CD1c-positive myeloid dendritic cell (primary cell): ENCODE results near the gene GTPBP3.
A peak's percentile ranks its signal among the peaks of the same experiment; 100 is the strongest.
"Not testable (repeated sequence)": the region's sequence is repeated elsewhere in the genome, so short reads cannot be mapped to it uniquely, and the experiment has no call there.

Experiments
- DNase-seq: peaks from one replicate; pipeline ENCODE4 v3.0.0-alpha.2; 2016; ENCODE audit errors: extremely low spot score

The GTPBP3 gene

GRCh38 chr19:17341386-17341785, 4.0 kb downstream of the GTPBP3 start:
- no peak for DNase-seq

GRCh38 chr19:17341845-17342244, 4.5 kb downstream of the GTPBP3 start:
- DNase-seq = no peak

GRCh38 chr19:17346109-17346671, 8.8 kb downstream of the GTPBP3 start:
- DNase-seq = peak; percentile 82

DNA sequence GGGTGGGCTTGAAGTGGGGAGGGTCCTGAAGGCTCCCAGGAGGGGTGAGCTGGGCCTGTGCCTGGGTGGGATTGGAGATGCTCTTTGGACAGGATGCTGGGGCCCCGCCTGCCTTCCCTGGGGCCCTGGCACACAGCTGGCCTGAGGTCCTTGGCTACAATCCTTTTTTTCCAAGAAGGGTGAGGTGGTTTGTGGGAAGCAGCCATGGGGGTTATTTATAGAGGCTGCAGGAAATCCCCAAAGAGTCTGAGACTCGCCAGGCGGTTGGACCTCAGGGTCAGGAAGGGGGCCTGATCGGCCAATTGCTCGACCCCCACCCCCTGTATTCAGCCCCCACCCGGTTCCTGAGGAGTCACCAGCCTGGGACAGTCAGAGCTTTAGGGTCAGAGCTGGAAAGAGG, 10.0 kb downstream of the GTPBP3 start:
- no peak for DNase-seq

GRCh38 chr19:17347877-17348276, 10.5 kb downstream of the GTPBP3 start:
- no peak for DNase-seq

- DNase-seq = no peak
Measured at GRCh38 chr19:17348700-17349099, 11.3 kb downstream of the GTPBP3 start.

- no peak for DNase-seq
Measured at GRCh38 chr19:17351815-17352435, 14.6 kb downstream of the GTPBP3 start.

GRCh38 chr19:17352608-17353280, 15.4 kb downstream of the GTPBP3 start:
- no peak for DNase-seq

- DNase-seq = no peak
Measured at GRCh38 chr19:17353386-17353785, 16.0 kb downstream of the GTPBP3 start.

GRCh38 chr19:17357078-17357666, 19.8 kb downstream of the GTPBP3 start:
- DNase-seq = no peak

DNA sequence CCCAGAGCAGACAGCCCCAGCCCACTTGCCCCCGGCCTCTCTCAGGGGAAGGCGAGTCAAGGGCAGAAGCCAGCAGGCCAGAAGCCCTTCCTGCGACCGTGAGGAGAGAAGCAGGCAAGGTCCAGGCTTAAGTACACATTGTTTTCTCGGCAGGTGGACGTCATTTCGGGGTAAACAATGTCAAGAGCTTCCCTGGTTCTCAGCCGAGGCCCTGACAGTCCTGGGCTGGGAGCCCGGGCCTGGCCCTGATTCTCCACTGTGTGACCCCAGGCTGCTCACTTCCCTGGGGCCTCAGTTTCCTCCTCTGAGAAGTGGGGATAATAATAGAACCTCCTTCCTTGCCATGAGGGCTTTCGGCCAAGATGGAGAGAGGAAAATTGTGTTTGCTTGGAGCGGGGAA, 20.4 kb downstream of the GTPBP3 start:
- no peak for DNase-seq

DNA sequence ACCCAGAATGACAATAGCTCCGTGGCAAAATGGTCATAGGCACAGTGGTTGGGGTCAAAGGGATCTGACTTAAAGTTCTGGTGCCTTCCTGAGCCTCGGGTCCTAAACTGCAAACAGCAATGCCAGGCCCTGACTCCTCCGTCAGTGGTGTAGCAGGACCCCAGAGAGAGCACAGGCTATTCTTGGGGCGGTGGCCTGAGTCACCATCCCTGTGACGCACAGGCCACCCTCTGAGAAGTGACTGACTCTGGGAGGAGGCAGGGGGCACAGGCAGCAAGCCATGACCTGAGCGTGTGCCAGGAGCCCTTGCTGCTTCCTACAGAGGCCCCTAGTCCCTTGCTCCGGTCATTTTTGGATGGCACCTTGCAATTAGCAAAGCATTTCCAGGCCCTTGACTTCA, 21.0 kb downstream of the GTPBP3 start:
- DNase-seq = no peak

GRCh38 chr19:17359905-17360800, 22.8 kb downstream of the GTPBP3 start:
- no peak for DNase-seq

GRCh38 chr19:17363852-17364605, 26.7 kb downstream of the GTPBP3 start:
- DNase-seq = not testable (repeated sequence)

DNA sequence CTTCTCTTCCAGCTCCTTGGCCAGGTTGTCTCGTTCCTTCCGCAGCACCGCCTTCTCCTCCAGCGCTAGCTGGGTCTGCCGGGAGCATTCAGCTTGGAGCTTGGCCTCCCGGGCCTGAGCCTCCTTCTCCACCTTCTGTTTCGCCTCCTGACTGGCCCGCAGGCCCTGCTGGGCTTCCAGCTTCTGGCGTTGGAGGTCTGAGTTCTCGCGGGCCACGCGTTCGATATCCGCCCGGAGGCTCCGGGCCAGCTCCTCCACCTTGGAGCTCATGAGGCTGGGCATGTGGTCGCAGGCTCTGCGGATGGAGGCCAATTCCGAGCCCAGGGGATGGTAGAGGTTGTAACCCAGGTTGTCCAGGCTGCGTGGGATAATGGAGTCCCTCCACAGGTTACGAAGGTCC, 28.0 kb downstream of the GTPBP3 start:
- DNase-seq = no peak

DNA sequence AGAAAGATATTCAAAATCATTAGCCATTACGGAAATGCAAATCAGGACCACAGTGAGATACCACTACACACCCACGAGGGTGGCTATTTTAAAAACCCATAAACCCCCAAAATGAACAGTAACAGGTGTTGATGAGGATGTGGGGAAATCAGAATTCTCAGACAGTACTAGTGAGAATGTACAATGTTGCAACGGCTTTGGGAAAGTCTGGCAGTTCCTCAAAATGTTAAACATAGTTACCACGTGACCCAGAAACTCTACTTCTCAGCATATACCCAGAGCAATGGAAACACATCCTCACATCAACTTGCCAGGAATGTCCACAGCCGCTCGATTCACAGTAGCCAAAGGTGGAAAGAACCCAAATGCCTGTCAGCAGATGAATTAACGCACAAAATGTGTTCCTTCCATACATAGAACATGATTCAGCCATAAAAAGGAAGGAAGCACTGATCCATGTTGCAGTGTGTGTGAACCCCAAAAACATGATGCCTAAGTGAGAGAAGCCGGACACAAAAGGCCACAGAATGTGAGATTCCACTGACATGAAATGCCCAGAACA, 32.8 kb downstream of the GTPBP3 start:
- peak; percentile 86 for DNase-seq

GRCh38 chr19:17376935-17377600, 39.7 kb downstream of the GTPBP3 start, which contains the start of gene PLVAP:
Gene PLVAP, minus strand, starts transcription at chr19:17377342. Its CDS starts 54 bp downstream, at chr19:17377288.
- DNase-seq = peak; percentile 33

DNA sequence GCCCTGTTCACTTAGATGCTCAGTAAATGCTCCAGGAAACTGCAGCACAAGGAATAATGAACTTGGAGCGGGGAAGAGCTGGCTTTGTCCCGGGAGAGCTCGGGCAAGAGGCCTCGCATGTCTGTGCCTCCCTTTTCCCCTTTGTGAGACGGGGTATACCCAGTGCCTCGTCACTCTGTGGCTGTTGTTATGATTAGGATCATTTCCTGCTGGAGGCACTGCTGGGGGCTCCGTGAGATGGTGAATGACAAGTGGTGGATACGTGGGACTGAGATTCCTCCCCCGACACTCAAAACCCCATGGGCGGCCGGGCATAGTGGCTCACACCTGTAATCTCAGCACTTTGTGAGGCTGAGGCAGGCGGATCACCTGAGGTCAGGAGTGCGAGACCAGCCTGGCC, 40.9 kb downstream of the GTPBP3 start:
- DNase-seq = no peak

DNA sequence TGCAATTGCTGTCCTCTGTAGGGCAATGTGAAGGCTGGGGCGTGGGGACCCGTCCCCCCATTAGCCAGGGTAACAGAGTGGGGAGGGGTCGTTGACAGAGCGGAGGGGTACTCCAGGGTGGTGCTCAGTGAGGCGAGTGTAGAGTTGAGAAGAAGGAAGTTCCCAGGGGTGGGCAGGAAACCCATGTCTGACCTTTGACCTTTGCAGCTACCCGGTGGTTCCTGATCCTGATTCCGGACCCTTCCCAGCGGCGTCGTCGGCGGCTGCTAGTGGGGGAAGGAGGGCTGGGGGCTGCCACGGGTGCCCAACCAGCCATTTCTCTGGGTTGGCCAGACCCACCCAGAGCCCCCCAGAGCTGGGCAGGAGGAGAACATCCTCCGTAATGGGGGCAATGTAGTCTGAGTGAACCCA, 41.9 kb downstream of the GTPBP3 start:
- DNase-seq = peak; percentile 41
